ENCODE data around the gene GPR153. TPM values are rescaled to one million over a fixed set of nuclear protein-coding genes. Genes with fewer than 3 reads are reported as not detected.

The GPR153 gene
- total and polyA plus RNA-seq, 9 donors: 4.2 to 42.0 (median 13.7) TPM

DNA sequence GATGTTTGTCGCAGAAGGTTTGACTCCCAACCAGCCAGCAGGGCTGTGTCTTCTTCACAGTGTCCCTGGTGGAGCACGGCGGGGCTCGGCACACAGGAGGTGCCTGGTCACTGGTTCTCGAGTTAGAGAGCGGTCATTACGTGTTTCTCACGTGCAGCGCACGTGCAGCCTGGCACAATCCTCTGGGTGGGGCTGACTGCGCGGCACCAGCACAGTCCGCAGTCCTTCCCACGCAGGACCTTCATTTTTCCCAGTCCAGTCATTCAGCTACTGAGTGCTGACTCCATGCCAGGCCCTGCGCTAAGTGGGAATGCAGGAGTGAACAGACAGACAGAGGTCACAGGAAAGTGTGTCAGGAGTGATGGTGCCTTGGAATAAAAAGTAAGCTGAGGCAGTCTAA lies 46.2 kb upstream of the GPR153 start:
- TF ChIP-seq, protein P1, sequence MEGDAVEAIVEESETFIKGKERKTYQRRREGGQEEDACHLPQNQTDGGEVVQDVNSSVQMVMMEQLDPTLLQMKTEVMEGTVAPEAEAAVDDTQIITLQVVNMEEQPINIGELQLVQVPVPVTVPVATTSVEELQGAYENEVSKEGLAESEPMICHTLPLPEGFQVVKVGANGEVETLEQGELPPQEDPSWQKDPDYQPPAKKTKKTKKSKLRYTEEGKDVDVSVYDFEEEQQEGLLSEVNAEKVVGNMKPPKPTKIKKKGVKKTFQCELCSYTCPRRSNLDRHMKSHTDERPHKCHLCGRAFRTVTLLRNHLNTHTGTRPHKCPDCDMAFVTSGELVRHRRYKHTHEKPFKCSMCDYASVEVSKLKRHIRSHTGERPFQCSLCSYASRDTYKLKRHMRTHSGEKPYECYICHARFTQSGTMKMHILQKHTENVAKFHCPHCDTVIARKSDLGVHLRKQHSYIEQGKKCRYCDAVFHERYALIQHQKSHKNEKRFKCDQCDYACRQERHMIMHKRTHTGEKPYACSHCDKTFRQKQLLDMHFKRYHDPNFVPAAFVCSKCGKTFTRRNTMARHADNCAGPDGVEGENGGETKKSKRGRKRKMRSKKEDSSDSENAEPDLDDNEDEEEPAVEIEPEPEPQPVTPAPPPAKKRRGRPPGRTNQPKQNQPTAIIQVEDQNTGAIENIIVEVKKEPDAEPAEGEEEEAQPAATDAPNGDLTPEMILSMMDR (IDR thresholded peaks at IDR 0.05): no peak
- TF ChIP-seq POLR2A (IDR thresholded peaks at IDR 0.05) (no peak), EP300 (IDR thresholded peaks at IDR 0.05) (no peak)
- no peaks in the 10 kb centered on the region for H3K27me3 ChIP-seq
- 90 to 95% (median 93%) methylated on average over 15 of the region's 15 CpGs for WGBS, 3 donors
- H3K27ac ChIP-seq: no peak overlapping the region
- H3K9me3 ChIP-seq: no peaks in the 10 kb centered on the region
- H3K4me1 ChIP-seq (ENCODE audit: insufficient read depth): no peaks in the 10 kb centered on the region
- H3K36me3 ChIP-seq: no peaks in the 10 kb centered on the region
- no peak for DNase-seq
- intact Hi-C loops (cut with DNase I): no loop called here
- H3K4me3 ChIP-seq: no peak overlapping the region

- Histone ChIP-seq H3K4me1 (ENCODE audit: insufficient read depth) (no peaks in the 10 kb centered on the region), H3K4me3 (no peak overlapping the region), H3K27me3 (no peaks in the 10 kb centered on the region), H3K9me3 (no peaks in the 10 kb centered on the region), H3K36me3 (no peaks in the 10 kb centered on the region), H3K27ac (no peak overlapping the region)
- TF ChIP-seq, protein P1 (IDR thresholded peaks at IDR 0.05): no peak
- no peak for TF ChIP-seq EP300 (IDR thresholded peaks at IDR 0.05)
- TF ChIP-seq POLR2A (IDR thresholded peaks at IDR 0.05): no peak
- DNase-seq: no peak
- WGBS, 3 donors: 86 to 90% (median 88%) methylated on average over 15 of the region's 15 CpGs
- intact Hi-C loops (cut with DNase I): no loop called here
Measured at GRCh38 chr1:6303397-6304012, 42.6 kb upstream of the GPR153 start.

- Histone ChIP-seq H3K27ac (no peak overlapping the region), H3K36me3 (no peaks in the 10 kb centered on the region), H3K4me3 (no peak overlapping the region), H3K4me1 (ENCODE audit: insufficient read depth) (no peaks in the 10 kb centered on the region), H3K27me3 (no peaks in the 10 kb centered on the region), H3K9me3 (no peaks in the 10 kb centered on the region)
- WGBS, 3 donors: 84 to 90% (median 88%) methylated on average over 7 of the region's 7 CpGs
- TF ChIP-seq EP300 (IDR thresholded peaks at IDR 0.05) (no peak), POLR2A (IDR thresholded peaks at IDR 0.05) (no peak)
- TF ChIP-seq, protein P1 (IDR thresholded peaks at IDR 0.05): no peak
- intact Hi-C loops (cut with DNase I): no loop called here
- DNase-seq: no peak
Measured at GRCh38 chr1:6302568-6302967, 41.7 kb upstream of the GPR153 start.

- TF ChIP-seq POLR2A (IDR thresholded peaks at IDR 0.05): no peak
- TF ChIP-seq EP300 (IDR thresholded peaks at IDR 0.05): no peak
- TF ChIP-seq, protein P1 (IDR thresholded peaks at IDR 0.05): no peak
- Histone ChIP-seq H3K27me3 (no peaks in the 10 kb centered on the region), H3K9me3 (no peaks in the 10 kb centered on the region), H3K36me3 (no peaks in the 10 kb centered on the region), H3K4me3 (no peak overlapping the region), H3K27ac (no peak overlapping the region), H3K4me1 (ENCODE audit: insufficient read depth) (no peaks in the 10 kb centered on the region)
- no peak for DNase-seq
- intact Hi-C loops (cut with DNase I): no loop called here
- WGBS, 3 donors: 92 to 96% (median 94%) methylated on average over 8 of the region's 8 CpGs
Measured at GRCh38 chr1:6301526-6301925, 40.6 kb upstream of the GPR153 start.
